H1 (cell line): ENCODE results near the gene SLC2A10. TPM values are rescaled to one million over a fixed set of nuclear protein-coding genes. Genes with fewer than 3 reads are reported as not detected.

Experiments used
- CTCF ChIA-PET: fragments of 300-600 bp; sonication (Branson Sonifier 250); formaldehyde crosslinking; loops from one replicate; lab custom pipeline; 2021; ENCODE audit not compliant: partially characterized antibody; lab: Charles Lee
- POLR2A ChIA-PET: fragments of 300-600 bp; sonication (Branson Sonifier 250); formaldehyde crosslinking; loops from one replicate; lab custom pipeline; 2021; ENCODE audit warnings: inconsistent platforms; ENCODE audit not compliant: partially characterized antibody; lab: Charles Lee
- DNase-seq, 2 experiments: peaks; one replicate each; pipeline versions ENCODE4 v3.0.0 to v3.0.0-alpha.2; 2010 to 2022; ENCODE audit warnings: low spot score in 2 of 2, low read depth in 1 of 2, mixed read lengths in 1 of 2
- FAIRE-seq: peaks from 2 replicates; lab custom pipeline; 2011; peaks lifted over from hg19 to GRCh38; lab: Jason Lieb, UNC
- H2AFZ ChIP-seq: 2 replicates; pipeline ENCODE4 v1.8.1; 2012; ENCODE audit warnings: low read length, inconsistent platforms
- H2AK5ac ChIP-seq: 2 replicates; pipeline ENCODE4 v1.6.1; 2013; ENCODE audit warnings: low read depth, low read length
- H2BK120ac ChIP-seq: replicated peaks from 2 replicates; pipeline ENCODE3; 2013; ENCODE audit warnings: low read depth, low read length, inconsistent platforms
- H2BK12ac ChIP-seq: 2 replicates; pipeline ENCODE4 v1.6.1; 2013; ENCODE audit warnings: low read depth, low read length
- H2BK15ac ChIP-seq: 2 replicates; pipeline ENCODE4 v1.6.1; 2013; ENCODE audit warnings: low read length
- H2BK20ac ChIP-seq: 2 replicates; pipeline ENCODE4 v1.6.1; 2013; ENCODE audit warnings: low read length
- H2BK5ac ChIP-seq: 2 replicates; pipeline ENCODE4 v1.6.1; 2013; ENCODE audit warnings: low read depth, low read length
- H3K14ac ChIP-seq: 2 replicates; pipeline ENCODE4 v1.6.1; 2013; ENCODE audit warnings: inconsistent platforms; ENCODE audit not compliant: insufficient read length
- H3K18ac ChIP-seq: 2 replicates; pipeline ENCODE4 v1.6.1; 2013; ENCODE audit warnings: low read length; ENCODE audit errors: extremely low read depth
- H3K23ac ChIP-seq: 2 replicates; pipeline ENCODE4 v1.6.1; 2013; ENCODE audit warnings: inconsistent platforms; ENCODE audit not compliant: insufficient read length
- H3K23me2 ChIP-seq: 2 replicates; pipeline ENCODE4 v1.6.1; 2013; ENCODE audit warnings: low read depth, low read length
- H3K27ac ChIP-seq: 2 replicates; pipeline ENCODE4 v1.6.1; 2011; ENCODE audit warnings: low read depth, low read length, inconsistent platforms
- H3K27me3 ChIP-seq, 4 experiments: replicated peaks in 1 of 4; 1 replicate in 1 of 4; 2 replicates in 3 of 4; pipeline versions ENCODE4 v1.6.1 to v1.8.1; 2011 to 2013; ENCODE audit warnings: low read length in 3 of 4, mild to moderate bottlenecking in 3 of 4, inconsistent platforms in 2 of 4, mixed read lengths in 2 of 4, moderate library complexity in 1 of 4; ENCODE audit not compliant: control insufficient read depth in 3 of 4, insufficient read depth in 3 of 4; ENCODE audit errors: extremely low read depth in 1 of 4
- H3K36me3 ChIP-seq, 4 experiments: 2 replicates each; pipeline versions ENCODE4 v1.6.1 to v1.8.1; 2011 to 2013; ENCODE audit warnings: mild to moderate bottlenecking in 4 of 4, low read length in 3 of 4, moderate library complexity in 2 of 4, control low read depth in 1 of 4, inconsistent platforms in 1 of 4; ENCODE audit not compliant: insufficient read depth in 4 of 4, control insufficient read depth in 2 of 4
- H3K4ac ChIP-seq: replicated peaks from 2 replicates; pipeline ENCODE3; 2013; ENCODE audit warnings: low read length, low read depth, mixed read lengths, inconsistent platforms; ENCODE audit not compliant: insufficient read length
- H3K4me1 ChIP-seq, 4 experiments: replicated peaks in 1 of 4; 1 replicate in 1 of 4; 2 replicates in 3 of 4; pipeline versions ENCODE4 v1.6.1 to v1.8.1; 2011 to 2013; ENCODE audit warnings: low read length in 3 of 4, inconsistent platforms in 2 of 4, mixed read lengths in 1 of 4; ENCODE audit not compliant: insufficient read depth in 4 of 4, control insufficient read depth in 3 of 4
- H3K4me2 ChIP-seq, 2 experiments: 2 replicates each; pipeline versions ENCODE4 v1.6.1 to v1.8.1; 2011 to 2013; ENCODE audit warnings: low read depth in 2 of 2, low read length in 2 of 2, control low read depth in 1 of 2, inconsistent platforms in 1 of 2, mild to moderate bottlenecking in 1 of 2; ENCODE audit not compliant: insufficient read depth in 1 of 2
- H3K4me3 ChIP-seq, 4 experiments: fragments of 200-600, 300-600 bp in 1 of 4; sonication (generic), shearing (Covaris generic), sonication (Bioruptor Twin) in 1 of 4; 2 replicates each; pipeline versions ENCODE4 v1.5.1 to v1.8.1; 2011 to 2016; ENCODE audit warnings: low read length in 4 of 4, low read depth in 3 of 4, control low read depth in 2 of 4, inconsistent platforms in 2 of 4, mild to moderate bottlenecking in 2 of 4, mixed read lengths in 1 of 4, moderate library complexity in 1 of 4; ENCODE audit not compliant: insufficient read depth in 2 of 4; ENCODE audit errors: extremely low read depth in 1 of 4
- H3K56ac ChIP-seq: replicated peaks from 2 replicates; pipeline ENCODE3; 2013; ENCODE audit warnings: low read depth, mild to moderate bottlenecking, mixed read lengths, low read length, inconsistent platforms; ENCODE audit not compliant: insufficient read length
- H3K79me1 ChIP-seq: 2 replicates; pipeline ENCODE4 v1.6.1; 2013; ENCODE audit warnings: low read depth, low read length, control low read depth
- H3K79me2 ChIP-seq, 2 experiments: 2 replicates each; pipeline versions ENCODE4 v1.6.1 to v1.8.1; 2012 to 2013; ENCODE audit warnings: low read length in 2 of 2, mild to moderate bottlenecking in 2 of 2, inconsistent platforms in 1 of 2; ENCODE audit not compliant: insufficient read depth in 2 of 2, control insufficient read depth in 1 of 2
- H3K9ac ChIP-seq, 4 experiments: replicated peaks in 1 of 4; 1 replicate in 1 of 4; 2 replicates in 3 of 4; pipeline versions ENCODE4 v1.6.1 to v1.8.1; 2011 to 2013; ENCODE audit warnings: low read depth in 3 of 4, low read length in 3 of 4, control low read depth in 2 of 4, mild to moderate bottlenecking in 2 of 4, moderate library complexity in 2 of 4, inconsistent platforms in 1 of 4; ENCODE audit errors: extremely low read depth in 1 of 4
- H3K9me3 ChIP-seq, 2 experiments: 2 replicates each; pipeline versions ENCODE4 v1.6.1 to v1.8.1; 2012 to 2013; ENCODE audit warnings: mild to moderate bottlenecking in 2 of 2, moderate library complexity in 2 of 2, control low read depth in 1 of 2, inconsistent platforms in 1 of 2, low read depth in 1 of 2, low read length in 1 of 2, mixed read lengths in 1 of 2; ENCODE audit not compliant: insufficient read depth in 2 of 2
- H4K20me1 ChIP-seq, 2 experiments: replicated peaks in 1 of 2; 2 replicates each; pipeline versions ENCODE3 to v1.8.1; 2011 to 2013; ENCODE audit warnings: inconsistent platforms in 2 of 2, low read length in 2 of 2, mild to moderate bottlenecking in 1 of 2; ENCODE audit not compliant: insufficient read depth in 2 of 2, control insufficient read depth in 1 of 2
- H4K5ac ChIP-seq: 2 replicates; pipeline ENCODE4 v1.6.1; 2013; ENCODE audit warnings: low read length, low read depth, mixed read lengths, inconsistent platforms; ENCODE audit not compliant: insufficient read length
- H4K8ac ChIP-seq: 2 replicates; pipeline ENCODE4 v1.8.0; 2013; ENCODE audit warnings: mild to moderate bottlenecking, moderate library complexity, low read length, inconsistent platforms; ENCODE audit not compliant: insufficient read depth; ENCODE audit errors: extremely low read depth
- H4K91ac ChIP-seq: replicated peaks from 2 replicates; pipeline ENCODE3; 2013; ENCODE audit warnings: low read length, mixed read lengths, inconsistent platforms; ENCODE audit not compliant: insufficient read length
- CHD1 ChIP-seq: IDR thresholded peaks from 2 replicates; pipeline ENCODE4 v1.6.1; 2012; ENCODE audit warnings: low read depth, low read length, improper control_type of control experiment
- CHD2 ChIP-seq: IDR thresholded peaks from 2 replicates; pipeline ENCODE4 v1.6.1; 2012; ENCODE audit warnings: low read length, improper control_type of control experiment
- E2F6 ChIP-seq: IDR thresholded peaks from 2 replicates; pipeline ENCODE4 v1.6.1; 2012; ENCODE audit warnings: inconsistent platforms
- FOSL1 ChIP-seq: IDR thresholded peaks from 2 replicates; pipeline ENCODE4 v1.6.1; 2011; ENCODE audit warnings: mild to moderate bottlenecking, low read depth, low read length, moderate library complexity; ENCODE audit not compliant: insufficient read depth
- GABPA ChIP-seq: IDR thresholded peaks from 2 replicates; pipeline ENCODE4 v1.6.1; 2011; ENCODE audit warnings: mild to moderate bottlenecking, low read length, moderate library complexity, borderline replicate concordance; ENCODE audit not compliant: insufficient read depth
- PHF8 ChIP-seq: fragments of 200-600 bp; sonication (generic); conservative IDR thresholded peaks from 2 replicates; pipeline ENCODE4 v1.7.1; 2012; ENCODE audit warnings: low read depth, mild to moderate bottlenecking, inconsistent platforms, low read length, moderate library complexity
- RBBP5 ChIP-seq: IDR thresholded peaks from 2 replicates; pipeline ENCODE4 v1.7.1; 2012; ENCODE audit warnings: low read depth, mild to moderate bottlenecking, inconsistent platforms, low read length, moderate library complexity, borderline replicate concordance
- SIN3A ChIP-seq, 2 experiments: IDR thresholded peaks in 1 of 2; conservative IDR thresholded peaks in 1 of 2; 2 replicates each; pipeline ENCODE4 v1.6.1; 2011 to 2012; ENCODE audit warnings: low read length in 2 of 2, improper control_type of control experiment in 1 of 2, low read depth in 1 of 2, mild to moderate bottlenecking in 1 of 2
- TCF12 ChIP-seq: IDR thresholded peaks from 2 replicates; pipeline ENCODE4 v1.6.1; 2011; ENCODE audit warnings: low read depth, mild to moderate bottlenecking, low read length
- YY1 ChIP-seq: IDR thresholded peaks from 2 replicates; pipeline ENCODE4 v1.6.1; 2011; ENCODE audit warnings: low read depth, mild to moderate bottlenecking, low read length
- WGBS, 2 experiments: shearing (Covaris generic) in 1 of 2; methylation state at CpG; one replicate each; pipeline versions ENCODE4 v1.1.6 to v1.1.7; 2013 to 2015; ENCODE audit warnings: low lambda C conversion rate in 2 of 2, mixed read lengths in 2 of 2, inconsistent platforms in 1 of 2, low coverage in 1 of 2, missing lambda C conversion rate in 1 of 2; ENCODE audit not compliant: insufficient replicate concordance in 2 of 2, insufficient coverage in 1 of 2, insufficient read length in 1 of 2; ENCODE audit errors: extremely low coverage in 1 of 2, missing lambda C conversion rate in 1 of 2; 5-methylcytosine and 5-hydroxymethylcytosine counted together
- polyA plus RNA-seq, 7 experiments: library from polyadenylated mRNA; depleted of rRNA in 3 of 7; stranded (reverse) in 5 of 7; unstranded in 2 of 7; fragments of >200 nt in 5 of 7; fragments of 200-250 nt in 2 of 7; gene quantifications; 1 replicate in 5 of 7; 2 replicates in 1 of 7; 4 replicates in 1 of 7; pipeline versions ENCODE4 v1.2.1 to v1.2.3, GENCODE V29; 2011 to 2013; ENCODE audit warnings: missing spikeins in 2 of 7, mixed read lengths in 2 of 7
- total RNA-seq: library from RNA; stranded (reverse); fragmentation: NEBNext Ultra II Directional; extraction: Animal tissue kit (Norgen Biotek cat#: 25700); gene quantifications from 2 replicates; pipeline ENCODE4 v1.2.1, GENCODE V29; 2021

SLC2A10 gene
- total and polyA plus RNA-seq, 2 of the 8 experiments (the other 6 are each of a cell fraction or from before 2014, with no cell fraction given) = 9.0 to 9.7 TPM

DNA sequence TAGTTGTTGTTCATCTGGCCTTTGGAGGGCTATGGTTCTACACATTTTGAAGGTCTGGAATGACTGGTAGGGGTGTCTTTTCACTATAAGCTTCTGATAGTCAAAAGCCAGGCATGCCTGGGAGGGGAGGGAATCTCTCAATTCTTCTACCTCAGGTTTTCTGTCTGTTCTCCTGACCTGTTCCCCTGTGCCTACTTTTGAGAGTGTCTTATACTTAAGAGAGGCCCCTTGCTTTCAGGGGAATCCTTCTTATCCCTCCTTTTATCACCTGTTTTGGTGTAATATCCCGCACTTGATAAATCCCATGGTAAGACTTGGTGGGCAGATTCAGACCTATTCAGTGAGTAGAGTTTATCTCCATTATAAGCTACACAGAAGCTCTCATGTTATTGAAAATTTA lies 47.8 kb upstream of the SLC2A10 start:
- Histone ChIP-seq H3K4me1 (no peaks in the 10 kb centered on the region), H3K79me2 (no peaks in the 10 kb centered on the region), H3K14ac (no peak overlapping the region), H4K20me1 (peaks cover 0 to 2% of the 10 kb centered on the region in 2 experiments), H2AK5ac (no peak overlapping the region), H3K4me3 (no peak overlapping the region), H3K4me2 (no peak overlapping the region), H2BK15ac (no peak overlapping the region), H2BK120ac (no peak overlapping the region), H3K9me3 (peaks cover 0 to 6% of the 10 kb centered on the region in 2 experiments; a peak in 1 of 4 replicates), H2BK5ac (no peak overlapping the region), H3K23ac (no peak overlapping the region), H3K27me3 (no peaks in the 10 kb centered on the region), H3K23me2 (no peaks in the 10 kb centered on the region), H3K18ac (no peak overlapping the region), H4K8ac (no peak overlapping the region), H3K9ac (no peak overlapping the region), H2BK20ac (no peak overlapping the region), H3K36me3 (peaks cover 0 to 9% (median 3%) of the 10 kb centered on the region in 4 experiments; a peak in 2 of 8 replicates), H3K56ac (no peak overlapping the region), H2BK12ac (no peak overlapping the region), H3K79me1 (no peaks in the 10 kb centered on the region), H3K4ac (no peak overlapping the region), H3K27ac (no peak overlapping the region), H4K91ac (no peak overlapping the region), H4K5ac (no peak overlapping the region), H2AFZ (no peak overlapping the region)
- TF ChIP-seq GABPA = no peak
- TF ChIP-seq YY1 = no peak
- no peak for TF ChIP-seq CHD2
- no peak for TF ChIP-seq CHD1
- TF ChIP-seq E2F6 = no peak
- TF ChIP-seq PHF8 = no peak
- TF ChIP-seq SIN3A (conservative IDR thresholded peaks at IDR 0.05 in 1 of 2, IDR thresholded peaks at IDR 0.05 in 1 of 2; ENCODE audit: low read depth in 1 of 2, low read length in 2 of 2) = no peak
- TF ChIP-seq TCF12 = no peak
- no peak for TF ChIP-seq RBBP5
- TF ChIP-seq FOSL1 = no peak
- CTCF ChIA-PET = no interaction called here
- WGBS, 2 experiments = 79% methylated on average over 1 of the region's 1 CpG; no CpG with 5 or more reads in 1 of the 2 experiments
- POLR2A ChIA-PET = interaction anchor here (1.1 to 1.6 kb wide), 2 partner anchors 9 to 10 kb away, joined by 3 to 4 read pairs; no protein-coding TSS in a partner anchor
- no peak for FAIRE-seq
- no peak for DNase-seq
